ENCODE measurements around the gene JMJD1C.

The JMJD1C gene

GRCh38 chr10:63337455-63338251 lies 128.1 kb downstream of the JMJD1C start:
- Histone ChIP-seq H3K9me3 (ENCODE audit: insufficient read depth, low read length) (no peaks in the 10 kb centered on the region), H3K27ac (ENCODE audit: low read depth, low read length) (no peak overlapping the region), H4K20me1 (ENCODE audit: low read depth, low read length) (peaks cover 1% of the 10 kb centered on the region; the same call in 1 of the 2 replicates), H3F3A (ENCODE audit: insufficient read depth) (no peaks in the 10 kb centered on the region), H3K36me3 (ENCODE audit: low read length) (no peaks in the 10 kb centered on the region), H3K4me2 (ENCODE audit: low read depth, low read length, poor library complexity, severe bottlenecking) (no peak overlapping the region), H3K9ac (ENCODE audit: low read length) (no peak overlapping the region), H3K9me2 (replicated peaks; ENCODE audit: insufficient read depth, low read length) (no peaks in the 10 kb centered on the region), H3K79me2 (ENCODE audit: insufficient read depth, low read length) (no peaks in the 10 kb centered on the region), H3K27me3 (ENCODE audit: low read length) (no peaks in the 10 kb centered on the region), H2AFZ (ENCODE audit: low read depth, low read length, severe bottlenecking) (no peak overlapping the region), H3K4me3 (ENCODE audit: insufficient read depth, low read length, poor library complexity, severe bottlenecking) (no peak overlapping the region)
- no peak for TF ChIP-seq EZH2phosphoT487 (conservative IDR thresholded peaks at IDR 0.05; ENCODE audit: low read length)
- TF ChIP-seq, protein P1, sequence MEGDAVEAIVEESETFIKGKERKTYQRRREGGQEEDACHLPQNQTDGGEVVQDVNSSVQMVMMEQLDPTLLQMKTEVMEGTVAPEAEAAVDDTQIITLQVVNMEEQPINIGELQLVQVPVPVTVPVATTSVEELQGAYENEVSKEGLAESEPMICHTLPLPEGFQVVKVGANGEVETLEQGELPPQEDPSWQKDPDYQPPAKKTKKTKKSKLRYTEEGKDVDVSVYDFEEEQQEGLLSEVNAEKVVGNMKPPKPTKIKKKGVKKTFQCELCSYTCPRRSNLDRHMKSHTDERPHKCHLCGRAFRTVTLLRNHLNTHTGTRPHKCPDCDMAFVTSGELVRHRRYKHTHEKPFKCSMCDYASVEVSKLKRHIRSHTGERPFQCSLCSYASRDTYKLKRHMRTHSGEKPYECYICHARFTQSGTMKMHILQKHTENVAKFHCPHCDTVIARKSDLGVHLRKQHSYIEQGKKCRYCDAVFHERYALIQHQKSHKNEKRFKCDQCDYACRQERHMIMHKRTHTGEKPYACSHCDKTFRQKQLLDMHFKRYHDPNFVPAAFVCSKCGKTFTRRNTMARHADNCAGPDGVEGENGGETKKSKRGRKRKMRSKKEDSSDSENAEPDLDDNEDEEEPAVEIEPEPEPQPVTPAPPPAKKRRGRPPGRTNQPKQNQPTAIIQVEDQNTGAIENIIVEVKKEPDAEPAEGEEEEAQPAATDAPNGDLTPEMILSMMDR (IDR thresholded peaks at IDR 0.05; ENCODE audit: insufficient read depth, low read length, poor library complexity, severe bottlenecking): no peak

DNA sequence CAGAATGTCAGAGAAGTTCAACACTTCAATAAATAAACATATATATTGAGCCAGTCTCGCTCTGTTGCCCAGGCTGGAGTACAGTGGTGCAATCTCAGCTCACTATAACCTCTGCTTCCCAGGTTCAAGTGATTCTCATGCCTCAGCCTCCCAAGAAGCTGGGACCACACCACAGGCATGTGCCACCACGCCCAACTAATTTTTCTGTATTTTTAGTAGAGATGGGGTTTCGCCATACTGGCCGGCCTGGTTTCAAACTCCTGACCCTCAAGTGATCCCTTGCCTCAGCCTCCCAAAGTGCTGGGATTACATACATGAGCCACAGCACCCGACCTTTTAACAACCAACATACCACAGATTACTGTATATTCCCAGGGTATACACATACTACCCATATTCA lies 134.2 kb downstream of the JMJD1C start:
- no peak overlapping the region for H3K4me3 ChIP-seq (ENCODE audit: insufficient read depth, low read length, poor library complexity, severe bottlenecking)
- no peak overlapping the region for H3K27ac ChIP-seq (ENCODE audit: low read depth, low read length)
- H3F3A ChIP-seq (ENCODE audit: insufficient read depth): 0 out of 2 replicates have a peak, but pooled peaks cover 3% of the 10 kb centered on the region
- H3K9me3 ChIP-seq (ENCODE audit: insufficient read depth, low read length): no peaks in the 10 kb centered on the region
- H3K9me2 ChIP-seq (replicated peaks; ENCODE audit: insufficient read depth, low read length): no peaks in the 10 kb centered on the region
- no peaks in the 10 kb centered on the region for H3K27me3 ChIP-seq (ENCODE audit: low read length)
- TF ChIP-seq, protein P1 (IDR thresholded peaks at IDR 0.05; ENCODE audit: insufficient read depth, low read length, poor library complexity, severe bottlenecking): no peak
- TF ChIP-seq EZH2phosphoT487 (conservative IDR thresholded peaks at IDR 0.05; ENCODE audit: low read length): no peak
- no peaks in the 10 kb centered on the region for H3K36me3 ChIP-seq (ENCODE audit: low read length)
- no peak overlapping the region for H3K4me2 ChIP-seq (ENCODE audit: low read depth, low read length, poor library complexity, severe bottlenecking)
- no peak overlapping the region for H3K9ac ChIP-seq (ENCODE audit: low read length)
- no peak overlapping the region for H2AFZ ChIP-seq (ENCODE audit: low read depth, low read length, severe bottlenecking)
- H4K20me1 ChIP-seq (ENCODE audit: low read depth, low read length): peaks cover 17% of the 10 kb centered on the region
- H3K79me2 ChIP-seq (ENCODE audit: insufficient read depth, low read length): no peaks in the 10 kb centered on the region

GRCh38 chr10:63324495-63324854 lies 141.3 kb downstream of the JMJD1C start:
- no peak overlapping the region for H3K9ac ChIP-seq (ENCODE audit: low read length)
- H3K27me3 ChIP-seq (ENCODE audit: low read length): no peaks in the 10 kb centered on the region
- H3K79me2 ChIP-seq (ENCODE audit: insufficient read depth, low read length): no peaks in the 10 kb centered on the region
- H3F3A ChIP-seq (ENCODE audit: insufficient read depth): 0 out of 2 replicates have a peak, but pooled peaks cover 2% of the 10 kb centered on the region
- no peak overlapping the region for H3K27ac ChIP-seq (ENCODE audit: low read depth, low read length)
- H3K4me2 ChIP-seq (ENCODE audit: low read depth, low read length, poor library complexity, severe bottlenecking): no peak overlapping the region
- no peak overlapping the region for H3K4me3 ChIP-seq (ENCODE audit: insufficient read depth, low read length, poor library complexity, severe bottlenecking)
- peaks cover 7% of the 10 kb centered on the region; the same call in 1 of the 2 replicates for H4K20me1 ChIP-seq (ENCODE audit: low read depth, low read length)
- no peak overlapping the region for H2AFZ ChIP-seq (ENCODE audit: low read depth, low read length, severe bottlenecking)
- TF ChIP-seq, protein P1 (IDR thresholded peaks at IDR 0.05; ENCODE audit: insufficient read depth, low read length, poor library complexity, severe bottlenecking): no peak
- no peak for TF ChIP-seq EZH2phosphoT487 (conservative IDR thresholded peaks at IDR 0.05; ENCODE audit: low read length)
- H3K9me3 ChIP-seq (ENCODE audit: insufficient read depth, low read length): no peaks in the 10 kb centered on the region
- H3K9me2 ChIP-seq (replicated peaks; ENCODE audit: insufficient read depth, low read length): no peaks in the 10 kb centered on the region
- 0 out of 2 replicates have a peak, but pooled peaks cover 2% of the 10 kb centered on the region for H3K36me3 ChIP-seq (ENCODE audit: low read length)

Data from SU-DHL-6 (cell line).